HG03064 (cell line): ENCODE results near the gene CUL9.

ENCODE experiments used
- ATAC-seq: cut with Tn5 transposase; IDR thresholded peaks from one replicate; pipeline ENCODE4 v1.9.1; 2021; ENCODE audit warnings: low read depth; ENCODE audit not compliant: unreplicated experiment

Gene CUL9

DNA sequence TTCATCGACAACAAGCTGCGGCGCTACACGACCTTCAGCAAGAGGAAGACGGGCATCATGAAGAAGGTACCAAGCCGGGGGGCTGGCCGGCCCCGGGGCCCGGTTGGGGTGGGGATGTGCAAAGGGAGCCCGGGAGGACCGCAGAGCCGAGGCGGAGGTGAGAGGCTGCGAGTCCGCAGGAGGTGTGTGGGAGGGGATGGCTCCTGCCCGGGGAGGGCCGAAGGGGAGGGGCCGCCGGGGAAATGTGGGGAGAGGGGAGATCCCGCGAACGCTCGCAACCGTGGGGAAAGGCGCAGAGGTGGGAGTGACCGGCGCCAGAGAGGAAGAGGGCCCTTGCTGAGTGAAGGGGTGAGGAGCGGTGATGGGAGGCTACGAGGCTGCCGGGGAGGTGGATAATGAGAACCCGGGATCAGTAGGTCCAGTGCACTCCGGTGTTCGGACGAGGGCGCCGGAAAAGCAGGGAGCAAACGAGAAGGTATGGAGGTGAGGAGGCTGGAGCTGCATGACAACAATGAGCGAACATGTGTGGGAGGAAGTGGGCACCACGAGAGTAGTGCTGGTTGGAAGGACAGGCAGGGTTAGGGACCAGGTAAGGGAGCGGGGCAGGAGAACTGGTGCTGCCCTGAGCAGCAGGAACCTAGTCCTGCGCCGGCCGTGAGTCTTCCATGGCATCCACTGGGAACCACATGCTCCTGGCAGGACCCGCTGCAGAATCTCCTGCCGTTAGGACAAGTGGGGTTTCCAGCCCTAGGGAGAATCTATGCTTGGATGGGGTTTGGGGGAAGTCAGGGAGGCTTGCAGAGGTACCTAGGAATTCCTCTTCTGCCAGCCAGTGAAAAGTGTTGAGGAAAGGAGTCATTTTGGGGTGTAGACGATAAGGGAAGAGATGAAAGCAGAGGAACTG is 9.6 kb upstream of the CUL9 start:
- no peak for ATAC-seq

DNA sequence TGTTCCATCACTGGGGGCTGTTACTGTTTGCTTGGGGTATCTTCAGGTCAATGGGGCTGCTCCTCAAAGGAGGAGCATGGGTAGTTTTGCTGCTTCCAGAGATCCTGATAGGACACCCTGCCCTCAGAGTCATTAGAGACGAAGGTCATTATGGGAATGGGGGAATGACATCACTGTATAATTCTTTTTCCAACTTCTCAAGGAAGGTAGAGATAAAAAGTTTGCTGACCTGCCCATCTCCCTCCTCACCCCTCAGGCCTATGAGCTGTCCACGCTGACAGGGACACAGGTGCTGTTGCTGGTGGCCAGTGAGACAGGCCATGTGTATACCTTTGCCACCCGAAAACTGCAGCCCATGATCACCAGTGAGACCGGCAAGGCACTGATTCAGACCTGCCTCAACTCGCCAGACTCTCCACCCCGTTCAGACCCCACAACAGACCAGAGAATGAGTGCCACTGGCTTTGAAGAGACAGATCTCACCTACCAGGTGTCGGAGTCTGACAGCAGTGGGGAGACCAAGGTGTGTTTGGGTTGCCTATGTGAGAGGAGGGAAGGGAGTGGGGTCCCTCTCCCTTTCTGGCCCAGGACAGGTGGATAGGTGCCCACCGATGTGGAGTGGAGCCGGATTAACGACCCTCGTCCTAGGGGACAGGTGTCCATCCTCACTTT is 8.3 kb upstream of the CUL9 start:
- no peak for ATAC-seq

DNA sequence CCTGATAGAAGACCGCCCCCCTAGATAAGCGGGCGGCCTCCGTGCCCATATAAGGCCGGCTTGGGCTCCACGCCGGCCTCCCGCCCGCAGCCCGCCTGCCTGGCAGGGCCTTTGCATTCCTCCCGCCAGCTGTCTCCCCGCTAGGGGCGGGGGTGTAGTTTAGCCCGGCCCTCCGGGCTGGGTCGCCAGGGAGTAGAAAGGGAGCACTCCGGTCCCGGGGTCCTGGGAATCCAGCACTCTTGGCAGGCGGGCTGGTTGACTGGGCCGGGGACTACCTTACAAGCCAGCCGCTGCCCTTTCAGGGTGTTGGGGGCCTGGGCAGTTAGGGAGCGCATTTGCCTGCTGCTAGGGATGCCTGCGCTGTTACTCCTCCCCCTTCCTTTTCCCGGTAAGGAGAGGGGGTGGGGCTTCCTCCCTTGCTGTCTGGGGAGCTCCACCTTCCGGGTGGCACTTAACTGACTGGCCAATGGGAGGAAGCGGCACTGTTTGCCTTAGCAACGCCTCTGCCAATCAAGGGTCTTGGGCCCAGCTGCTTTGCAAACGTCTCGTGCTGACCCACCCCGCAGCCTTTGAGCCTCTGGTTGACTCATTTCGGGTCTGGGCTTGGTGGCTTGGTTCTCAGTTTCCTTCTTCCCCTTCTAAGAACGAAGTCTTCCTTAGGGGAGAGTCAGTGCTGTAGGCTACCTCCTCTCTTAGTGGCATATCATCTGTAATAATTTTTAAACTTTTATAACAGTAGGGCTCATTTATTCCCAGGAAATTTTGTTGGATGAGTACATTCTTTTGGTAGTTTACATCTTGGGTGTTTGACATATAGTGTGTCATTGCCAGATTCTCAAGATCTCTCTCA is 7.5 kb upstream of the CUL9 start:
- peak; percentile 65 for ATAC-seq

GRCh38 chr6:43175676-43176422 is 6.1 kb upstream of the CUL9 start:
- ATAC-seq = no peak

GRCh38 chr6:43176423-43176786 is 5.6 kb upstream of the CUL9 start:
- no peak for ATAC-seq

GRCh38 chr6:43178150-43178549 is 3.8 kb upstream of the CUL9 start:
- no peak for ATAC-seq

DNA sequence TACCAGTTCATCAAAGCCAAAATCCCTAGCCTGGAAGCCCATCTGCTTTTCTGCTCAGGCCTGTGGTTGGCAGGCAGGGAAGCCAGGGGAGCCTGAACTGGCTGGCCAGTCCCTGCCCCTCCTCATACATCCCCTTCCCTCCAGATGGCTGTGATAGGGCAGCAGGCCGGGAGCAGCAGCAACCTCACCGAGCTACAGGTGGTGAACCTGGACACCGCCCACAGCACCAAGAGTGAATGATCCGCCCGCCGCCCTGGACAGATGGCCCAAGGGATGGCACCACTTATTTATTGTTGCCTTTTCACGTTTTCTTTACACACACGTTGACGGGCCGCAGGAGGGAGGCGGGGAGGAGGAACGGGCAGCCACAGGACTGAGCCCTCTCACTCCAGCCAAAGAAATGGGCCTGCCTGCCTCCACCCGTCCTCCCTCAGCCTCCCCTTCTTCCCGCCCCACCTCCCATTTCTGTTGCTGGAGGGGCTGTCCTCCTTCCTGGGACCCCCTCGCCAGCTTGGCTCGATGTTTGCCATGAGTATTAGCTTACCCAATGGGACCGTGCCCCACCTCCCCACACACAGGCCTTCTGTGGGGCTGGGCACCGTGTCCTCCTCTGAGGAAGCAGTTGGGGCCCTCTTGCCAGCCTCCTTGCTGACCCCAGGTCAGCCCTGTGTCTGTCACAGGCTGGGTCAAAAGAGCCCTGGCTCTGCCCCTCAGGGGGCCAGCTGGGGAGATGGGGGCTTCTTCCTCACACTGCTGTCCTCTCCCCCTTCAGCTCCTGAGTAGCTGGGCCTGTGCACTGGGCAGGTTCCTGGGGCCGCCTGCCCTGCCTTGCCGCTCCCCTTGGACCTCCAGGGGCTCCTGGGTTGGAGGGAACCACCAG is 2.8 kb upstream of the CUL9 start:
- no peak for ATAC-seq

- ATAC-seq = no peak
These were observed 1.9 kb upstream of the CUL9 start for GRCh38 chr6:43180058-43180457.

DNA sequence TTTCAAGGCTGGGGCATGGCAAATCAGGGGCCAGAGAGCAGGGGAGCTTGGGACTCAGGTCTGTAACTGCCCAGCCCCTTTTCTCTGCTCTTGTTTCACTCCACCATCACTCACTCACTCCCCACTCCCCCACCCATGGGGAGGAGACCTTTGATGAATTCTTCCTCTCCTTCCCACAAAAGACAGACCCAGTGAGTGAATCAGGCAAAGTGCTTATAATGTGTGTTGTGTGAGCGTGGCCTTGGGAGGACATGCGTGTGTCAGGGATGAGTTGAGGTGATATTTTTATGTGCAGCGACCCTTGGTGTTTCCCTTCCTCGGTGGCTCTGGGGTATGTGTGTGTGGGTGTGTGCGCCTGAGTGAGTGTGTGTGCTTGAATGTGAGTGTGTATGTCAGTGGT is 1.0 kb upstream of the CUL9 start:
- no peak for ATAC-seq

DNA sequence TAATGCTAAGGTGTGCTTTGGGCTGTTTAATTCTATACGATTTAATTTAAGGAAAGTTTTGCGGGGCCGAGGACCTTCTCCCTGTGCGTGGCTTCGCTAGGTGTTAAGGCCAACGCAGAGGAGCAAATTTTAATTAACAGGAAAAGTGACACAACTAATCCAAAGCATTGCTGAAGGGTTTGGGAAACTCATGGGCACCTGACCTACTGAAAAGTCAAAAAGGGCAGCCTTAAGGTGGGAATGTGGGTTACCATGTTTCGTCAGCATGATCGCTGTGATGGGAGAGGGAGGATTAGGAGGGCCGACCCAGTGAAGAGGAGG is 415 bp upstream of the CUL9 start:
- ATAC-seq = peak; percentile 4

DNA sequence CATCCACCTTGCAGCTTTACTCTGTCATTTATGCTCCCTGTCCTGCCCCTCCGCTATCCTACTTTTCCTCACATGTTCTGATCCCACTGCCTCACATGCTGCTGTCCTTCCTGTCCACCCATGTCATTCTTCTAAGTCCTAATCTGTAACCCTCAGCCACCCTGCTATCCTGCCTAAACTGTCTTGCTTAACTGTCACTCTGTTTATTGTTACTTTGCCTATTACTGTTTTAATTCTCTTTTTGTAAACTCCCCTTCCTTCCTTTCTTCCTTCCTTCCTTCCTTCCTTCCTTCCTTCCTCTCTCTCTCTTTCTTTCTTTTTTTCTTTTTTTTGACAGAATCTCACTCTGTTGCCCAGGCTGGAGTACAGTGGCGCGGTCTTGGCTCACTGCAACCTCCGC is 1.4 kb downstream of the CUL9 start:
- ATAC-seq = no peak

- no peak for ATAC-seq
These were observed 2.4 kb downstream of the CUL9 start for GRCh38 chr6:43184268-43184985.

DNA sequence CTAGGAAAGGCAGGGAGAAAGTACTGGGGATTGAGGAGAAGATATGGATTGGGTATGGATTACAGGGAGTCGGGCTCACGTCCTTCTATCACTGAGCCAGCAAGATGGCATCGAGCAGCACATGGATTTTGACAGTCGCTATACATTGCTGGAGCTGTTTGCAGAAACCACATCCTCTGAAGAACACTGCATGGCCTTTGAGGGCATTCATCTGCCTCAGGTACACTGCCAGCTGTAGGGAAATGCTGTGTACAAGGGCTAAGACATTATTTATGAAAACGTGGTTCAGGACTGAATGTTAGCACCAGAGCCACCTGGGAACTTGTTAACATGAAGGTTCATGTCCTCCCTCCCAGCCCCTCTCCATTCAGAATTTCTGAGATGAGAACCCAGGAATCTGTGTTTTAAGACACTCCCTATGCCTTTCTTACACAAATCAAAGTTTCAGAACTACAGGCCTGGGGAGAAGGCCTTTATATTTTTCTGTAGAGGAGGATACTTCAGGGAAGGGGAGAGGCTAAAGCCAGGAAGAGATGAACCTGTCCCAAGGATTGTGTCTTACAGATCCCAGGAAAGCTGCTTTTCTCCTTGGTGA is 3.5 kb downstream of the CUL9 start:
- ATAC-seq = no peak

- no peak for ATAC-seq
These were observed 4.0 kb downstream of the CUL9 start for GRCh38 chr6:43186019-43186418.

DNA sequence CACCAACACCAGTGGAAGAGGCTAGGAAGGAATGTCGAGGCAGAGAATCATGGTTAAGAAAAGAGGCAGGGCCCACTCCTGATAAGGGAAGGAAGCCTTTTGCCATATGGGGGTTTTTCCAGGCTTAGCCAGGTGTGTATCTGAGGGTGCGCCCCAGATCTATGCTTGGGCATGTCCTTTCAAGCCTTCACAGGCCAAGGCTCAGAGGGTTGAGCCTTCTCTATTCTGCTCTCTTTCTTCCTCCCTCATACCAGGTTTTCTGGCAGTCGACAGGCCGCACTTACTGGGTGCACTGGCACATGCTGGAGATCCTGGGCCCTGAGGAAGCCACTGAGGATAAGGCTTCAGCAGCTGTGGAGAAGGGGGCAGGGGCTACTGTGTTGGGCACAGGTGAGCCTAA is 4.7 kb downstream of the CUL9 start:
- ATAC-seq = no peak

- no peak for ATAC-seq
These were observed 5.8 kb downstream of the CUL9 start for GRCh38 chr6:43187821-43188220.

DNA sequence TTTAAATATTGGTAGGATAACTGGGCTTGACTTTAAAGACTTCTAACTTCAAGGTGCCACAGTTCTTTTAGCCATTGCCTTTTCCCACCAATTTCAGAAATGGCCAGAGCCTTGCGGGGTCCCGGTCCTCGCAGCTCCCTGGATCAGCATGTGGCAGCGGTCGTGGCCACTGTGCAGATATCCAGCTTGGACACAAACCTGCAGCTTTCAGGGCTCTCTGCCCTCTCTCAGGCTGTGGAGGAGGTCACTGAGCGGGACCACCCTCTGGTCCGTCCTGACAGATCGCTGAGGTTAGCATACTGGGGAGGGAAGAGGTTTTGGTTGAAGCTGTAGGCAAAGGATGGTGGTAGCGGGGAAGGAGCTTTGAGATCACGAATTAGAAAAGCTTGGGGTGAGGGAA is 6.4 kb downstream of the CUL9 start:
- ATAC-seq = no peak

- ATAC-seq = no peak
These were observed 7.8 kb downstream of the CUL9 start for GRCh38 chr6:43189776-43190304.
